HG03520 (cell line): ENCODE data around the gene SAGE1.
"Not testable (repeated sequence)": the region's sequence is repeated elsewhere in the genome, so short reads cannot be mapped to it uniquely, and the experiment has no call there.

Experiments used
- ATAC-seq: cut with Tn5 transposase; IDR thresholded peaks from one replicate; pipeline ENCODE4 v1.9.1; 2021; ENCODE audit warnings: mild to moderate bottlenecking, moderate library complexity; ENCODE audit not compliant: unreplicated experiment

The SAGE1 gene, protein sequence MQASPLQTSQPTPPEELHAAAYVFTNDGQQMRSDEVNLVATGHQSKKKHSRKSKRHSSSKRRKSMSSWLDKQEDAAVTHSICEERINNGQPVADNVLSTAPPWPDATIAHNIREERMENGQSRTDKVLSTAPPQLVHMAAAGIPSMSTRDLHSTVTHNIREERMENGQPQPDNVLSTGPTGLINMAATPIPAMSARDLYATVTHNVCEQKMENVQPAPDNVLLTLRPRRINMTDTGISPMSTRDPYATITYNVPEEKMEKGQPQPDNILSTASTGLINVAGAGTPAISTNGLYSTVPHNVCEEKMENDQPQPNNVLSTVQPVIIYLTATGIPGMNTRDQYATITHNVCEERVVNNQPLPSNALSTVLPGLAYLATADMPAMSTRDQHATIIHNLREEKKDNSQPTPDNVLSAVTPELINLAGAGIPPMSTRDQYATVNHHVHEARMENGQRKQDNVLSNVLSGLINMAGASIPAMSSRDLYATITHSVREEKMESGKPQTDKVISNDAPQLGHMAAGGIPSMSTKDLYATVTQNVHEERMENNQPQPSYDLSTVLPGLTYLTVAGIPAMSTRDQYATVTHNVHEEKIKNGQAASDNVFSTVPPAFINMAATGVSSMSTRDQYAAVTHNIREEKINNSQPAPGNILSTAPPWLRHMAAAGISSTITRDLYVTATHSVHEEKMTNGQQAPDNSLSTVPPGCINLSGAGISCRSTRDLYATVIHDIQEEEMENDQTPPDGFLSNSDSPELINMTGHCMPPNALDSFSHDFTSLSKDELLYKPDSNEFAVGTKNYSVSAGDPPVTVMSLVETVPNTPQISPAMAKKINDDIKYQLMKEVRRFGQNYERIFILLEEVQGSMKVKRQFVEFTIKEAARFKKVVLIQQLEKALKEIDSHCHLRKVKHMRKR

DNA sequence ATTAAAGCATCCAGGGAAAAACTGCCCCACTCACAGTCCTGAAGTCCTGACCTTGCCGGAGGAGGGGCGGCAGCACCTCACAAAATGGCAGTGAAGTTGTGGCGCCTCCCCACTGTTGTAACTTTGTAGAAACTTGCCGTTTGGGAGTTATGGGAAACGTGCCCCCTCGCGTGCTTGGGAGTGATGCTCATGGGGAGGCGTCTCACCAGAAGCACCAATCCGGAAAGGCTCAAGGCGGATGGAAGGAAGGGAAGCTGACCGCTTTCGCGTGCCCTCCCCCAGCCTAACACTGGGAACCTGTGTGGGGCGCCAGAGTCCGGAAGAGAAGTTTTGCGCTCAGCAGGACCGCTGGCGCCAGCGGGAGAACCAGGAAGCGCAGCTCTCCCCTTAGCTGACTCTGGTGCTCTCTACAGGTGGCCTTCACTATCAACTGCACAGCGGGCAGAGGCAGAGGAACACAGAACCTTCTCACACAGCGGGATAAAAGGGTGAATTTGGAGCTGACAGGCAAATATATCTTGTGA lies at the start of gene SAGE1, which contains the start of gene CT45A10:
Gene SAGE1, plus strand, starts transcription at position 423 of the 524 bp plus-strand sequence. CDS start 2,527 bp downstream, outside the sequence.
Gene CT45A10, minus strand, starts transcription at position 151 of the 524 bp plus-strand sequence. CDS start 8,100 bp downstream, outside the sequence.
- ATAC-seq: no peak

DNA sequence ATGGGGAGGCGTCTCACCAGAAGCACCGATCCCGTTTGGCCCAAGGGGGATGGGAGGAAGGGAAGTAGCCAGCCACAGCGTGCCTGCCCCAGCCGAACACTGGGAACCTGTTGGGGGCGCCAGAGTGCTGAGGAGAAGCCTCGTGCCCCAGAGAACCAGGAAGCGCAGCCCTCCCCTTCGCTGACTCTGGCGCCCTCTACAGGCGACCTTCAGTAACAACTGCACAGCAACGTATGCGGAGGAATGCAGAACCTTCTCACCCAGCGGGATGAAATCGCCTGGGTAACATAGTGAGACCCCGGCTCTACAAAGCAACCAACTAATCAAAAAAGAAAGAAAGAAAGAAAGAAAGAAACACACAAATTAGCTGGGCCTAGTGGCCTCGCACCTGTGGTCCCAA lies 39.1 kb upstream of the SAGE1 start, which contains the start of gene CT45A8:
Gene CT45A8, minus strand, starts transcription at position 101 of the 400 bp plus-strand sequence. CDS start 3,755 bp downstream, outside the sequence.
- not testable (repeated sequence) for ATAC-seq

- not testable (repeated sequence) for ATAC-seq
These were observed 21.8 kb upstream of the SAGE1 start, which contains the start of gene CT45A9 for GRCh38 chrX:135871712-135872111. Gene CT45A9 (minus strand): TSS chrX:135871812. CDS start chrX:135868061, 3,751 bp downstream.

GRCh38 chrX:135882741-135883140 lies 10.8 kb upstream of the SAGE1 start:
- ATAC-seq: not testable (repeated sequence)

DNA sequence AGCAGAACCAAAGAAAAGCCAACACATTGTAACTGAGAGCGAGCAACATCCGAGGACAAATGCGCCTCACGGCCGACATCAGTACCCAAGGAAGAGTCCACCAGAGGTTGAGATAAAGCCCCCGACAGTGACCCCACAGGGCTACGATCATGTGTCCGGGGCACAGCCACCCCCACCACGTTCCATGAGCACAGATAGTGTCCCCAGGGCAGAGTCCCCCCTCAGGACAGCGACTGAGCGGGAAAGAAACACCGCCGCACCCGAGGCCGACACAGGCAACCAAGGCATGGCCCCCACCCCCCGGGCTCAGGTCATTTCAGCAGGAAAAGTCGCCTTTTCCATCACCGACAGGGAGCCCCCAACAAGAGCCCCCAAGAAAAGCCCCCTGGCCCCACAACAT lies 5.3 kb upstream of the SAGE1 start:
- ATAC-seq: not testable (repeated sequence)

GRCh38 chrX:135888976-135889375 lies 4.5 kb upstream of the SAGE1 start:
- not testable (repeated sequence) for ATAC-seq

GRCh38 chrX:135890087-135890585 lies 3.4 kb upstream of the SAGE1 start:
- no peak for ATAC-seq

DNA sequence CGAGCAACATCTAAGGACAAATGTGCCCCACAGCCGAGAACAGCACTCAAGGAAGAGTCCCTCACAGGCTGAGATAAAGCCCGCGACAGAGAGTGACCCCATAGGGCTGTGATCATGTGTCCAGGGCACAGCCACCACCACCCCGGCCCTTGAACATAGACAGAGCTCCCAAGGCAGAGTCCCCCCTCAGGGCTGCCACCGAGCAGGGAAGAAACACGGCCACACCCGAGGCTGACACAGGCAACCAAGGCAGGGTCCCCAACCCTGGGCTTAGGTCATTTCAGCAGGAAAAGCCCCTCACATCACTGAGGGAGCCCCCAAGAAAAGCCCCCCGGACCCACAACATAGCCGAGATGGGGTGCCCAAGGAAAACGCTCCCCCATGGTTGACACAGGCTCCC lies 735 bp upstream of the SAGE1 start:
- no peak for ATAC-seq

- no peak for ATAC-seq
These were observed 16.7 kb downstream of the SAGE1 start for GRCh38 chrX:135910251-135910650.

DNA sequence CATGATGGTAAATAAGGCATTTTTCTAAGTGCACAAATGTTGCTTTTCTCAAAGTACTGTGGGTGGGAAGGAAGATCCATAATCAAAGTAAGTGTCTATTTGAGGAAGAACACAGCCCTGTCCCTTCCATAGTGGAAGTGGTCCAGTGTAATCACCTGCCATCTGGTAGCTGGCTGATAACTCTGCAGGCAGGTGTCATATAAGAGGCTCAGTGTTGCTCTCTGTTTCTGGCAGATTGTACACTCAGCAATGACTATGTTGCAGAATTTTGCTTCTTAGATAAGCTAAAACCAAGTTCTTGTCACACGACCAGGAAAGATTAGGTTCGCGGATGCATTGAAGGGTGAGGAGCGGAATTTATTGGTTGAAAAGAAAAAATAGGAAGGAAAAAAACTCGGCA lies 20.9 kb downstream of the SAGE1 start:
- no peak for ATAC-seq

GRCh38 chrX:135920516-135920915 lies 27.0 kb downstream of the SAGE1 start:
- ATAC-seq: not testable (repeated sequence)

GRCh38 chrX:135923353-135923752 lies 29.8 kb downstream of the SAGE1 start:
- no peak for ATAC-seq

DNA sequence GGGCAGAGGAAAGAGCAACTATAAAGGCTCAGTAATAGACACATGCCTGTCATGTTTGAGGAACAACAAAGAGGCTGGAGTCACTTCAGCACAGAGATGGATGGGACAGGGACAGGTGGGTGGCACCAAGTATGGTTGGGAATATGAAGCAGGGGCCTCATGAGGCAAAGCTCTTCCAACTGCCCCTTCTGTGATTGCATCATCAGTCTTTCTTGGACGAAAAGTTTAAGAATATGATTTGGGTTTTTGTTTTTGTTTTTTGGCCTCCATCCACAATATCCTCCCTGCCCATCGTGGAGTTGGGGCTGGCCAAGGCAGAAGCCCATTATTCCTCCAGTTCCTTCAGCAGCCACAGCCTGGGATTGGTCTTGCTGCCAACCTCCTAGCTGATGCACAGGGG lies 34.4 kb downstream of the SAGE1 start:
- no peak for ATAC-seq

DNA sequence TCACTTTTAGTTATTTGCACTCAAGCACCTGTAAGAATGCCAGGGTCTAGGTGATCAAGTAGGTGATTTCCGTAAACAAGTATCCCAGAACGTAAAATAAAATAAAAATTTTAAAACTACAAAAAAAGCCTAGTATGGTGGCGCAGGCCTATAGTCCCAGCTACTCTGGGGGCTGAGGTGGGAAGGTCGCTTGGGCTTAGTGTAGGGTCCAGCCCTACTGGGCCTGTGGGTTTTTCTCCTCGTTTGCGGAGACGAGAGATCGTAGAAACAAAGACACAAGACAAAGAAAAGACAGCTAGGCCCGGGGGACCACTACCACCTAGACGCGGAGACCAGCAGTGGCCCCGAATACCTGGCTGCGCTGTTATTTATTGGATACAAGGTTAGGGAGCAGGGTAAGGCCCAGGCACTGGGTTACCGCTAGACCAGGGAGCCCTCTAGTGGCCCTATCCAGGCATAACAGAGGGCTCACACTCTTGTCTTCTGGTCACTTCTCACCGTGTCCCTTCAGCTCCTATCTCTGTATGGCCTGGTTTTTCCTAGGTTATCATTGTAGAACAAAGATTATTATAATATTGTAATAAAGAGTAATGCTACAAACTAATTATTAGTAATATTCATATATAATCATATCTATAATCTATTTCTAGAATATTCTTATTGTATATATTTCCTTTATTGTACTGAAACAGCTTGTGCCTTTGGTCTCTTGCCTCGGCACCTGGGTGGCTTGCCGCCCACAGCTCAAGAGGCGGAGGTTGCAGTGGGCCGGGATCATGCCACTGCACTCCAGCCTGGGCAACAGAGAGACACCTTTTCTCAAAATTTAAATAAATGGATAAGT lies 38.4 kb downstream of the SAGE1 start:
- ATAC-seq: no peak

- ATAC-seq: no peak
These were observed 51.0 kb downstream of the SAGE1 start for GRCh38 chrX:135944486-135944885.

DNA sequence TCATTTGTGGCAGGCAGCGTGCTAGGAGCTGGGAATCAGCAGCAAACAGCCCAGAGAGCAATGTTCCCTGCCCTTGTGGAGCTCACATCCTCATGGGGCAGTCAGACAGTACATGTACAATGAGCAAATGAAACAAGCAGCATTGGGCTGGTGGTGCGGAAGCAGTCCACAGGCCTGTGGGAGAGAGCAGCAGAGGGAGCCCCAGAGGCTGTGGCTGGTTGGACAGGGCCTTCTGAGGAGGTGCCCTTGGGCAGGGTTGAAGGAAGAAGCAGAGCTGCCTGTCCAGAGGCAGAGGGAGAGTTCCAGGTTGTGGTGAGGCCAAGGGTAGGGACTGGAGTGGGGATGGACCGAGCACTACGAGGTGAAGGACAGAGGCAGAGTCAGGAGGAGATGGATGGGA lies 57.8 kb downstream of the SAGE1 start:
- no peak for ATAC-seq
